Measurements from ENCODE around the gene KIF21B. TPM values are rescaled to one million over a fixed set of nuclear protein-coding genes. Genes with fewer than 3 reads are reported as not detected.

KIF21B gene
- total and polyA plus RNA-seq, 2 experiments from 2014 or later: 4.6 to 34.3 TPM

DNA sequence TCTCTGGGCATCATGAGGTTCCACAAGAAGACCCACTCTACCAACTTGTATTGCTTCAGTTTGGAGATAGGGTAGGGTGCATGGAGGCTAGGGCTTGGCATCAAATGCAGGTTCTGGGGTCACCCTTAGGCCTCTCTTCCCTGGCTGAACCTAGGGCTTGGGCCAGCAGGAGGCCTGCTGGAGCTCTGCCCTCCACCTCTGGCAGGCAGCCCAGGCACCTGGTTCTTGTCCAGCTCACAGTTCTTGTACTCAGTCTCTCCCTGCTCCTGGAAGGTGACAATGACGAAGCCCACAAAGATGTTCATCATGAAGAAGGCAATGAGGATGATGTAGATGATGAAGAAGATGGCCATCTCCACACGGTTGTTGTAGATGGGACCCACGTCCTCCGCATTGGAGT is 37.5 kb upstream of the KIF21B start:
- no peak for ATAC-seq
- Mint-ChIP-seq H3K27me3 (ENCODE audit: insufficient read depth, low read depth, poor library complexity) (peaks cover 12% of the 10 kb centered on the region), H3K4me3 (no peak overlapping the region), H3K27ac (no peak overlapping the region), H3K4me1 (peaks cover 18% of the 10 kb centered on the region), H3K36me3 (ENCODE audit: low read depth) (no peaks in the 10 kb centered on the region; the same call in 2 of the 3 replicates), H3K9me3 (peaks cover 2% of the 10 kb centered on the region; the same call in 1 of the 3 replicates)
- no peak overlapping the region for H3K4me2 ChIP-seq
- H3K36me3 ChIP-seq (ENCODE audit: insufficient read depth): no peaks in the 10 kb centered on the region
- H3K4me3 ChIP-seq: no peak overlapping the region
- no peaks in the 10 kb centered on the region for H3K79me2 ChIP-seq (replicated peaks; ENCODE audit: insufficient read depth)
- no peaks in the 10 kb centered on the region for H4K20me1 ChIP-seq (replicated peaks; ENCODE audit: insufficient read depth)
- H2AFZ ChIP-seq: no peak overlapping the region
- no peak overlapping the region for H3K27ac ChIP-seq (ENCODE audit: low read depth)
- no peaks in the 10 kb centered on the region for H3F3A ChIP-seq (replicated peaks; ENCODE audit: low read depth)
- no peak for DNase-seq (ENCODE audit: low spot score)
- no peak for TF ChIP-seq EZH2phosphoT487 (IDR thresholded peaks at IDR 0.05; ENCODE audit: unreplicated experiment)
- TF ChIP-seq, protein P1, sequence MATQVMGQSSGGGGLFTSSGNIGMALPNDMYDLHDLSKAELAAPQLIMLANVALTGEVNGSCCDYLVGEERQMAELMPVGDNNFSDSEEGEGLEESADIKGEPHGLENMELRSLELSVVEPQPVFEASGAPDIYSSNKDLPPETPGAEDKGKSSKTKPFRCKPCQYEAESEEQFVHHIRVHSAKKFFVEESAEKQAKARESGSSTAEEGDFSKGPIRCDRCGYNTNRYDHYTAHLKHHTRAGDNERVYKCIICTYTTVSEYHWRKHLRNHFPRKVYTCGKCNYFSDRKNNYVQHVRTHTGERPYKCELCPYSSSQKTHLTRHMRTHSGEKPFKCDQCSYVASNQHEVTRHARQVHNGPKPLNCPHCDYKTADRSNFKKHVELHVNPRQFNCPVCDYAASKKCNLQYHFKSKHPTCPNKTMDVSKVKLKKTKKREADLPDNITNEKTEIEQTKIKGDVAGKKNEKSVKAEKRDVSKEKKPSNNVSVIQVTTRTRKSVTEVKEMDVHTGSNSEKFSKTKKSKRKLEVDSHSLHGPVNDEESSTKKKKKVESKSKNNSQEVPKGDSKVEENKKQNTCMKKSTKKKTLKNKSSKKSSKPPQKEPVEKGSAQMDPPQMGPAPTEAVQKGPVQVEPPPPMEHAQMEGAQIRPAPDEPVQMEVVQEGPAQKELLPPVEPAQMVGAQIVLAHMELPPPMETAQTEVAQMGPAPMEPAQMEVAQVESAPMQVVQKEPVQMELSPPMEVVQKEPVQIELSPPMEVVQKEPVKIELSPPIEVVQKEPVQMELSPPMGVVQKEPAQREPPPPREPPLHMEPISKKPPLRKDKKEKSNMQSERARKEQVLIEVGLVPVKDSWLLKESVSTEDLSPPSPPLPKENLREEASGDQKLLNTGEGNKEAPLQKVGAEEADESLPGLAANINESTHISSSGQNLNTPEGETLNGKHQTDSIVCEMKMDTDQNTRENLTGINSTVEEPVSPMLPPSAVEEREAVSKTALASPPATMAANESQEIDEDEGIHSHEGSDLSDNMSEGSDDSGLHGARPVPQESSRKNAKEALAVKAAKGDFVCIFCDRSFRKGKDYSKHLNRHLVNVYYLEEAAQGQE (IDR thresholded peaks at IDR 0.05; ENCODE audit: unreplicated experiment): no peak
- no peak for TF ChIP-seq CREB1 (CRISPR knock-in tag; IDR thresholded peaks at IDR 0.05; ENCODE audit: low read depth)
- TF ChIP-seq EZH2 (IDR thresholded peaks at IDR 0.05; ENCODE audit: low read depth, unreplicated experiment): no peak
- TF ChIP-seq ETS1 (IDR thresholded peaks at IDR 0.05): no peak
- TF ChIP-seq ZNF331 (CRISPR knock-in tag; IDR thresholded peaks at IDR 0.05; ENCODE audit: low read depth): no peak
- no peak for TF ChIP-seq POLR2AphosphoS5 (IDR thresholded peaks at IDR 0.05; ENCODE audit: low read depth)
- TF ChIP-seq ZNF462 (CRISPR knock-in tag; IDR thresholded peaks at IDR 0.05): no peak
- no peak for TF ChIP-seq ZNF114 (CRISPR knock-in tag; IDR thresholded peaks at IDR 0.05)
- TF ChIP-seq NANOG (IDR thresholded peaks at IDR 0.05; ENCODE audit: borderline replicate concordance): no peak
- TF ChIP-seq, protein P2, sequence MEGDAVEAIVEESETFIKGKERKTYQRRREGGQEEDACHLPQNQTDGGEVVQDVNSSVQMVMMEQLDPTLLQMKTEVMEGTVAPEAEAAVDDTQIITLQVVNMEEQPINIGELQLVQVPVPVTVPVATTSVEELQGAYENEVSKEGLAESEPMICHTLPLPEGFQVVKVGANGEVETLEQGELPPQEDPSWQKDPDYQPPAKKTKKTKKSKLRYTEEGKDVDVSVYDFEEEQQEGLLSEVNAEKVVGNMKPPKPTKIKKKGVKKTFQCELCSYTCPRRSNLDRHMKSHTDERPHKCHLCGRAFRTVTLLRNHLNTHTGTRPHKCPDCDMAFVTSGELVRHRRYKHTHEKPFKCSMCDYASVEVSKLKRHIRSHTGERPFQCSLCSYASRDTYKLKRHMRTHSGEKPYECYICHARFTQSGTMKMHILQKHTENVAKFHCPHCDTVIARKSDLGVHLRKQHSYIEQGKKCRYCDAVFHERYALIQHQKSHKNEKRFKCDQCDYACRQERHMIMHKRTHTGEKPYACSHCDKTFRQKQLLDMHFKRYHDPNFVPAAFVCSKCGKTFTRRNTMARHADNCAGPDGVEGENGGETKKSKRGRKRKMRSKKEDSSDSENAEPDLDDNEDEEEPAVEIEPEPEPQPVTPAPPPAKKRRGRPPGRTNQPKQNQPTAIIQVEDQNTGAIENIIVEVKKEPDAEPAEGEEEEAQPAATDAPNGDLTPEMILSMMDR (conservative IDR thresholded peaks at IDR 0.05; ENCODE audit: low read depth in 2 of 2): no peak
- TF ChIP-seq JUNB (IDR thresholded peaks at IDR 0.05; ENCODE audit: unreplicated experiment): no peak
- no peak for TF ChIP-seq STAT1 (IDR thresholded peaks at IDR 0.05; ENCODE audit: unreplicated experiment)
- peaks cover 10% of the 10 kb centered on the region for H3K9me2 ChIP-seq (ENCODE audit: insufficient read depth)
- no peaks in the 10 kb centered on the region for H3K27me3 ChIP-seq (ENCODE audit: insufficient read depth)
- H3K4me1 ChIP-seq (ENCODE audit: insufficient read depth): peaks cover 10% of the 10 kb centered on the region

All from GM23338 (cell line).